Measurements from ENCODE around the gene TPO. TPM values are rescaled to one million over a fixed set of nuclear protein-coding genes. Genes with fewer than 3 reads are reported as not detected.

The TPO gene
- total RNA-seq, 1 donor from 2014 or later, result 52.5 TPM

DNA sequence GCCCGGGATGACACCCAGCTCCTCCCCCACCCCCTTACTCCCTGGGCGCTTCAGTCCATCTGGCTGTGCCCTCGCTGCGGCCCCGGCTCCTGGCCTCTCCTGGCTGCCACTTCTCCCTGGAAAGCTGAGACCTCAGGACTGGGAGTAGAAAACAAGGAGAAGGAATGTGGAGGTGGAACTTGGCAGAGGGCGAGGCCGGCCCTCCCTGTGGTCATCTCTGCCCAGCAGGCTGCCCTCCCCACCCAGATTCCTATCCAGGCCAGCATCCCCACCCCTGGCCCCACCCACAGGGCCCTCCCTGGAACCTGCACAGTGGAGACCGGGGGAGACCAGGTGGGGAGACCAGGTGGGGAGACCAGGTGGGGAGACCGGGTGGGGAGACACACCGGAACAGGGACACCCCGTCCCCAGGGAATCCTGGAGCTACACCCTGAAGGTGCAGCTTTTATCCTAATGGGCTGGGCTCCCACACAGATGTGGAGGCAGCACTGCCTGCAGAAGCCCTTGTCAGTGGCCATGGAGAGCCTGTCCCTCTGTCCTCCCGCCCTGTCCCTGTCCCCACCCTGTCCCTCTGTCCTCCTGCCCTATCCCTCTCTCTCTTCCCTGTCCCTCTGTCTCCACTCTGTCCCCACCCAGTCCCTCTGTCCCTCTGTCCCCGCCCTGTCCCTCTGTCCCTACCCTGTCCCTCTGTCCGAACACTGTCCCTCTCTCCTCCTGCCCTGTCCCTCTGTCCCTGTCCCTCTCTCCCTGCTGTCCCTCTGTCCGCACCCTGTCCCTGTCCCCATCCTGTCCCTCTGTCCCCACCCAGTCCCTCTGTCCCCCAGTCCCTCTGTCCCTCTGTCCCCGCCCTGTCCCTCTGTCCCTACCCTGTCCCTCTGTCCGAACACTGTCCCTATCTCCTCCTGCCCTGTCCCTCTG is 173.9 kb downstream of the TPO start:
- intact Hi-C loops (cut with DNase I), result no loop called here
- TF ChIP-seq, protein P1, sequence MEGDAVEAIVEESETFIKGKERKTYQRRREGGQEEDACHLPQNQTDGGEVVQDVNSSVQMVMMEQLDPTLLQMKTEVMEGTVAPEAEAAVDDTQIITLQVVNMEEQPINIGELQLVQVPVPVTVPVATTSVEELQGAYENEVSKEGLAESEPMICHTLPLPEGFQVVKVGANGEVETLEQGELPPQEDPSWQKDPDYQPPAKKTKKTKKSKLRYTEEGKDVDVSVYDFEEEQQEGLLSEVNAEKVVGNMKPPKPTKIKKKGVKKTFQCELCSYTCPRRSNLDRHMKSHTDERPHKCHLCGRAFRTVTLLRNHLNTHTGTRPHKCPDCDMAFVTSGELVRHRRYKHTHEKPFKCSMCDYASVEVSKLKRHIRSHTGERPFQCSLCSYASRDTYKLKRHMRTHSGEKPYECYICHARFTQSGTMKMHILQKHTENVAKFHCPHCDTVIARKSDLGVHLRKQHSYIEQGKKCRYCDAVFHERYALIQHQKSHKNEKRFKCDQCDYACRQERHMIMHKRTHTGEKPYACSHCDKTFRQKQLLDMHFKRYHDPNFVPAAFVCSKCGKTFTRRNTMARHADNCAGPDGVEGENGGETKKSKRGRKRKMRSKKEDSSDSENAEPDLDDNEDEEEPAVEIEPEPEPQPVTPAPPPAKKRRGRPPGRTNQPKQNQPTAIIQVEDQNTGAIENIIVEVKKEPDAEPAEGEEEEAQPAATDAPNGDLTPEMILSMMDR (IDR thresholded peaks at IDR 0.05), result no peak
- no peak for DNase-seq (ENCODE audit: low spot score in 2 of 2)

DNA sequence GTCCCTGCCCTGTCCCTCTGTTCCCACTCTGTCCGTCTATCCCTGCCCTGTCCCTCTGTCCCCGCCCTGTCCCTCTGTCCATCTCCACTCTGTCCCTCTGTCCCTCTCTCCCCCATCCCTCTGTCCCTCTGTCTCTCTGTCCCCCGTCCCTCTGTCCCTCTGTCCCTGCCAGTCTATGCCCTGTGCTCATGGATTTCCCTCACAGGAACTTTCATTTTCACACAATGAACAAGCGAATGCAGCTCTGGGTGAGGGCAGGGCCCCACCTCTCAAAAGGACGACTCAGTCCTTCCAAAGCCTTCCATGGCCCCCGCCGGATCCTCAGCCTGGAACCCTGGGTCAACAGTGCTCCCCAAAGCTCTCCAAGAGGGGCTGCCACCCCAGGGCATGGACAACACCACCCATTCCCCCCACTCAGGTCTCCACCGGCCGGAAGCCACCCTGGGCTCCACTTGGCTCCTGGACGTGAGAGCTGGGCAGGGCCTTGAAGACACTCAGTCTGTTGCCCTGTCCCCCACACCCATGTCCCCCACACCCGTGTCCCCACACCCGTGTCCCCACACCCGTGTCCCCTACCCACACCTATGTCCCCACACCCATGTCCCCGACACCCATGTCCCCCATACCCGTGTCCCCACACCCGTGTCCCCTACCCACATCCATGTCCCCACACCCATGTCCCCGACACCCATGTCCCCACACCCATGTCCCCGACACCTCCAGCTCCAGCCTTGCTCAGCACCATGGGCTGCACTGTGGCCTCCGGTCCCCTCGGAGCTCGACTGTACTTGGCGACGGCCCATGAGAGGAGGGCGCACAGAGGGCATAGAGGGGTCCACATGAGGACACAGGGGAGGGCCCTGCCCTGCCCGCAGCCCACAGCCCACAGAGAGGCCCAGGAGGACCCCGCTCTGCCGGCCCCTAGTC is 175.1 kb downstream of the TPO start:
- TF ChIP-seq, protein P1 (IDR thresholded peaks at IDR 0.05), result no peak
- Histone ChIP-seq H3K4me3 (no peak overlapping the region), H3K27ac (no peak overlapping the region), H3K4me1 (peaks cover 0 to 7% of the 10 kb centered on the region in 2 donors), H3K9me3 (no peaks in the 10 kb centered on the region), H3K36me3 (no peaks in the 10 kb centered on the region), H3K27me3 (no peaks in the 10 kb centered on the region)
- DNase-seq (ENCODE audit: low spot score in 2 of 2), result no peak
- intact Hi-C loops (cut with DNase I), result no loop called here

More for the DNA sequence above, 173.9 kb downstream of the TPO start:
- H3K27me3 ChIP-seq, result no peaks in the 10 kb centered on the region
- no peak overlapping the region for H3K27ac ChIP-seq
- no peaks in the 10 kb centered on the region for H3K9me3 ChIP-seq
- no peak overlapping the region for H3K4me3 ChIP-seq
- peaks cover 0 to 3% of the 10 kb centered on the region in 2 donors for H3K4me1 ChIP-seq
- no peaks in the 10 kb centered on the region for H3K36me3 ChIP-seq

DNA sequence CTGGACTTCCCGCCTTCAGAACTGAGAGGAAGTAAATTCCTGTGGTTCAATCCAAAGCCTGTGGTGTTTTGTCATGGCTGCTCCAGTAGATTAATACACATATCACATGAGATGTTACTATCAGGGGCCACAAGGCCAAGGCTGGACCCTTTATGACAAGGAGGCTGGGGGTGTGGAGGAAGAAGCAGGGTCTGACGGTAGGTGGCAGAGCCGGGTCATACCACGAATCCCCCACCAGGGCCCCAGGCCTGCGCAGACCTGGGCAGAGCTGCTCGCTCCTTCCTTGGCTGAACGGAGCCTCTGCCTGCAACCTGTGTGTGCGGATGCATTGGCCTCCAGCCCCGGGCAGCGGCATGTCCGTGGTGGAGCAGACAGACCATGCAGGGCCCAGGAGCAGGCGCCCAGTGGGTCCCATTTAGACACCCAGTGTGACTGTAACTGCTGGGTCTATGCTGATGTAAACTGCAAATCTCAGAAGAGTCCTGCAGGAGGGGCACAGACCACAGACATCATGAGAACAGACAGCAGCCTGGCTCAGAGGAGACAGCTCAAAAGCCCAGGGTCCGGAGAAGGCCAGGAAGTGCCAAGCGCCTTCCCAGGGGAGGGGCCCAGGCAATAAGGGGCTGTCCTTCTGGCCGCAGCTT is 175.8 kb downstream of the TPO start:
- Histone ChIP-seq H3K4me1 (peaks cover 0 to 9% of the 10 kb centered on the region in 2 donors), H3K36me3 (no peaks in the 10 kb centered on the region), H3K4me3 (no peak overlapping the region), H3K27me3 (no peaks in the 10 kb centered on the region), H3K9me3 (no peaks in the 10 kb centered on the region), H3K27ac (no peak overlapping the region)
- intact Hi-C loops (cut with DNase I), result no loop called here
- TF ChIP-seq, protein P1 (IDR thresholded peaks at IDR 0.05), result no peak
- DNase-seq (ENCODE audit: low spot score in 2 of 2), result no peak

DNA sequence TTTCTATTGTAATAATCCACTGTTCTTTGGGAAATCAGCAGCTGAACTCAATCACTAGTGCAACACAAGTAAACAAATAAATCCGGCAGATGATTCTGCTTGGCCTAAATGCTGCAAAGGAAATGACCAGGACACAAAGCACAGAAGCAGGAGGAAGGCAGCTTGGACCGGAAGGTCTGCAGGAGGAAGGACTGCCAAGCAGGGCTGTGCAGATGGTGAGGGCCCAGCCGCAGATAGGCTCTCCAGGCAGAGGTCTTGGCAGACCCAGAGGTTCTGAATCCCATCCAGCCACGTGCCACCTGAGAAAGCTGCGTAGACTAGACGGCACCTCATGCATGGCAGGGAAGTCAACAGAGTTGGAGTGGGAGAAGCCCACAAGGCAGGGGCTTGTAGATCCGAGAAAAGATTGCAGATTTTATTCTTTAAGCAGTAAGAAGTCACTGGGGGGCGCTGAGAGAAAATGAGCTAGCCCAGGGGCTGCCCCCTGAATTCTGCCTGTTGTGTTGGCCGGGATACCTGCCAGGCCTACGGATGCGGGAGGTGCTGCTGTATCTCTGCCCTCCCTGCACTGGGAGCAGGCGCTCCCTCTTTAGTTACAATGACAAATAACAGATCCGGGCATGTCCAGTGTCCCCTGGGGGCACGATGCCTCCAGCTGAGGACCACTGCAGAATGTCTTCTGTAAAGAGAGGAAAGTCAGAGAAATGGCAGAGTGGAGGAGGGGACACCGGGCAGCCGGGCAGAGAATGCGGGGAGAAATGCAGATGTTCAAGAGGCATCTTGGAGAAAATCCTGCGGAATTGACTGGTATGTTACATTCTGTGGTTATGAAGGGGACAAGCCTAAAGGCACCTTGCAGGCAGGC is 177.6 kb downstream of the TPO start:
- H3K27ac ChIP-seq, result no peak overlapping the region
- H3K27me3 ChIP-seq, result no peaks in the 10 kb centered on the region
- intact Hi-C loops (cut with DNase I), result loop anchor here (1.0 to 5.0 kb wide), 3 partner anchors 36 to 160 kb away; no protein-coding TSS in a partner anchor
- peak in 1 of 2 donors; percentile 60 for DNase-seq (ENCODE audit: low spot score in 2 of 2)
- H3K4me1 ChIP-seq, result peaks cover 0 to 9% of the 10 kb centered on the region in 2 donors
- H3K4me3 ChIP-seq, result no peak overlapping the region
- no peaks in the 10 kb centered on the region for H3K36me3 ChIP-seq
- TF ChIP-seq, protein P1 (IDR thresholded peaks at IDR 0.05), result peak in 1 of 3 experiments; percentile 6
- H3K9me3 ChIP-seq, result no peaks in the 10 kb centered on the region
